Fibroblast of the aortic adventitia (primary cell): ENCODE results near the gene PCSK6. TPM values are rescaled to one million over a fixed set of nuclear protein-coding genes. Genes with fewer than 3 reads are reported as not detected.

Experiments used
- DNase-seq: peaks from one replicate; pipeline ENCODE4 v3.0.0-alpha.2; 2010; ENCODE audit warnings: low read depth
- H3K4me3 ChIP-seq: 2 replicates; pipeline ENCODE4 v1.5.1; 2011; ENCODE audit warnings: low read depth, mild to moderate bottlenecking, control low read depth, low read length, moderate library complexity
- CTCF ChIP-seq: IDR thresholded peaks from 2 replicates; pipeline ENCODE4 v1.5.1; 2011; ENCODE audit warnings: mild to moderate bottlenecking, low read length, control low read depth, inconsistent platforms; ENCODE audit not compliant: insufficient read depth
- total RNA-seq: library from RNA; depleted of rRNA; stranded (reverse); fragments of >200 nt; gene quantifications from 2 replicates; pipeline ENCODE4 v1.2.3, GENCODE V29; 2012; ENCODE audit warnings: low replicate concordance

The PCSK6 gene
- total RNA-seq, 1 donor: 0.81 TPM

- TF ChIP-seq CTCF: no peak
- no peak overlapping the region for H3K4me3 ChIP-seq
- DNase-seq: no peak
Observed at GRCh38 chr15:101444807-101445508, 44.5 kb downstream of the PCSK6 start.

GRCh38 chr15:101444015-101444414 is 45.5 kb downstream of the PCSK6 start:
- H3K4me3 ChIP-seq: no peak overlapping the region
- TF ChIP-seq CTCF: no peak
- DNase-seq: no peak

- H3K4me3 ChIP-seq: no peak overlapping the region
- TF ChIP-seq CTCF: no peak
- DNase-seq: no peak
Observed at GRCh38 chr15:101442272-101442671, 47.2 kb downstream of the PCSK6 start.

GRCh38 chr15:101441696-101442095 is 47.8 kb downstream of the PCSK6 start:
- H3K4me3 ChIP-seq: peak overlapping the region; percentile 6
- TF ChIP-seq CTCF: no peak
- DNase-seq: peak; percentile 39

- TF ChIP-seq CTCF: no peak
- DNase-seq: no peak
- H3K4me3 ChIP-seq: no peak overlapping the region
Observed at GRCh38 chr15:101440846-101441590, 48.5 kb downstream of the PCSK6 start.

GRCh38 chr15:101439920-101440319 is 49.6 kb downstream of the PCSK6 start:
- no peak for TF ChIP-seq CTCF
- peak; percentile 93 for DNase-seq
- peak overlapping the region; percentile 54 for H3K4me3 ChIP-seq
